NCI-H510A (cell line): Measurements from ENCODE around the gene RGS2.

Source experiments
- DNase-seq: peaks from one replicate; lab custom pipeline; 2025; lab: John Stamatoyannopoulos, UW

RGS2 gene

DNA sequence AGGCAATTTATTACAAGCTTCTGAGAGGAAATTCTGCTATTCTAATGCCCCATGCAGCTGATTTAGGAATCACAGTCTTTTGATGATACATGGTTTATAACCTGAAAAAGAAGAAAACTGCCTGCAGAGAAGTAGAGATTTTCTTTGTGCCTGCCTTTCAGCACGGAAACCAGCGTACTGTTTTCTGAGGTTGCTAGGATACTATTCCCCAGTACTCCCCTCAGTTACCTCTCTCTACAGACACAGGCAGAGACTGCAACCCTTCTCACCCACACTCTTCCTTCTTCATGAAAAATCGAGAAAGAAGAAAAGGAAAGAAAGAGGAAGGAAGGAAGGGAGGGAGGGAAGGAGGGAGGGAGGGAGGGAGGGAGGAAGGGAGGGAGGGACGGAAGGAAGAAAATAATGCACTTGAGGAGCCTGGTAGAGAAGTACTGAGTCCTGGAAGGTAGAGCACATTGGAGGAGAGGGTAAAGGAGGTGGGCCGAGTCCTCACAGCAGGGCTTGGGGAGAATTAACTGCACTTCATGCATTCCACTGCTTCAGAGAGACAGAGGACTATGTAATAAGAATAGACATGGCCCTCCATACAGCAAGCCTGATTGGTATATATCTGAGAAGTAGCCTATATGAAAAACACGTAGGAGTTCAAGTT, 21.9 kb downstream of the RGS2 start:
- DNase-seq = no peak

DNA sequence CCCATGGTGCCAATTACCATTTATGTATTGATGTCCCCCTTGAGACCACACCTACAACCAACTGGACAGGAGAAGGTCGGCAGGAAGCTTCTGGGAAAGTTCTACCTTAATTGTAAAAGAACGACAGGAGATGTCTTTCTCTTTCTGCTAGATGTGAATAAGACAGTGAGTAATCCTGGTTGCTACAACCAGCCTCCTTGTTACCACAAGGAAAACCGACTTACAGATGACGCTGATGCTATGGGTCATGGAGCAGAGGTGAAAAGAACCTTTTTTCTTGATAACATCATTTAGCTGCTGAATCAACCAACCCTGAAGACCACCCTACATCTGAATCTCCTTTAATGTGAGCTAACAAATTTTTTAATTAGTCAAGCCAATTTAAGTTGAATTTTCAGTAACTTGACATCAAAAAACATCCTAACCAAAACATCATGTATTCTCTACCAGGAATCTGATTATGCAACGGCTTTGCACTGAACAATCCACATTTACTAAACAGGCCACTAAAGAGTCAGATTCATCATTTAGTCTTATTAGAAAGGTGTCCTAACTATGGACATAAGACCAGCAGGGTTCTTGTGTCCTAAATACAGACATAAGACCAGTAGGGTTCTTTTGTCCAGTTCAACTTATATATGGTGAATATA, 23.0 kb downstream of the RGS2 start:
- no peak for DNase-seq

DNA sequence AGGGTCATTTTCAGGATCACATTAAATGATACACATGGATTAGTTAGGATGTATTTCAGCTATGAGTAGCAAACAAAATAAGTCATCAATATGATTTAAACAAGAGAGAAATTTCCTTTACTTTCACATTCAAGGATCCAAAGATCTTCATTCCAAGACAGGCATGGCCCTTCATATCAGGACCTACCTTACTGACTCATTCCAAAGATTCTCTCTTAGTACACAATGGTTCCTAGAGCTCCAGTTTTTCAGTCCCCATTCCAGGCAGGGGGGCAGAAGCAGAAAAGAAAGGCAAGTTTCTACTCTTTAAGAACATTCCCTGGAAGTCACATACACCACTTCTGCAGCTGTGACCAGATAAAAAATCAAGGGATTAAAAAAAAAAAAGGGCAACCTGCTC, 23.7 kb downstream of the RGS2 start:
- no peak for DNase-seq

DNA sequence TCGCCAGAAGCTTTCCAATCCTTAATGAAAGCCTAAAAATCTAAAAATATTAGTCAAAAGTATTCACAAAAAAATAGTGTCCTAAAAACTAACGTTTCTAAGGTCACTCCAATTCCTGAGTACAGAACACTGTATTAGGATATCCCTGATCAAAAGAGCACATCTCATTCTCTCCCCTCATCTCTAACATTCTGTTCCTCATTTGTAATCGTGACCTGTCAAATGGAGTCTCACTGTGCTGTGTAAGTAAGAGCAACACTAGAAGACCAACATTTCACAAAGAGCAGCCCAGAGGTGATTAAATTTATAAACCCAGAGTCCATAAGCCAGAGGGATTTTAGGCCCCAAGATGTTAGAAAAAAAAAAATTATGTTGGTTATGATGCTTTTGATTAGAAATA, 26.3 kb downstream of the RGS2 start:
- no peak for DNase-seq

DNA sequence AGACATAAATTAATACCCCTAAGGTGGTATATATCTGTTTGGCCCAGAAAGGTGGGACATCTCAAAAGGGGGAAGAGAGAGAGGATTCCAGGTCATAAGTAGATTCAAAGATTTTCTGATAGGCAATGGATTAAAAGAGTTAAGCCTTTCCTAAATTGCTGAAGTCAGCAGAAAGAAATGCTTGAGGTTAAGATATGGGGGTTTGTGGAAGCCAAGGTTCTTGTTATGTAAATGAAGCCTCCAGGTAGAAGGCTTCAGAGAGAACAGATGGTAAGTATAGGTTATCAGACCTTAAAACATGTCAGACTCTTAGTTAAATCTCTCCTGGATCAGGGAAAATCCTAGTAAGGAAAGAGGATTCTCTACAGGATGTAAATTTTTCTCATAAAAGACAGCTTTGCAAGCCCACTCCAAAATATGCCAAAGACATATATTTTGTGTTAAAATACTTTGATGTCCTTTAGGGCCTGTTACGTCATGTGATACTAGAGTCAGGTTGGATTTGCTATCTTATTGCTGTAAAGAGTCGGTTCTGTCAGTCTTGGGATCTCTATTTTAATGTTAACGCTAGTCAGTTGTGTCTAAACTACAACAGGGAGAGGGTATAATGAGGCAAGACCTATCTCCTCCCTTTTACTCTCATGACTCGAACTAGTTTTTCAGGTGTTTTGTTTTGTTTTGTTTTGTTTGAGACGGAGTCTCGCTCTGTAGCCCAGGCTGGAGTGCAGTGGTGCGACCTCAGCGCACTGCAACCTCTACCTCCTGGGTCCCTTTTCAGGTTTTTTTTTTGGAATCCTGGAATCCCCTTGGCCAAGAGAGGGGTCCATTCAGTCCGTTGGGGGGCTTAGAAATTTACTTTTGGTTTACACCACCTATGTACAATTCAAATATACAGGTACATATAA, 30.6 kb downstream of the RGS2 start:
- no peak for DNase-seq

DNA sequence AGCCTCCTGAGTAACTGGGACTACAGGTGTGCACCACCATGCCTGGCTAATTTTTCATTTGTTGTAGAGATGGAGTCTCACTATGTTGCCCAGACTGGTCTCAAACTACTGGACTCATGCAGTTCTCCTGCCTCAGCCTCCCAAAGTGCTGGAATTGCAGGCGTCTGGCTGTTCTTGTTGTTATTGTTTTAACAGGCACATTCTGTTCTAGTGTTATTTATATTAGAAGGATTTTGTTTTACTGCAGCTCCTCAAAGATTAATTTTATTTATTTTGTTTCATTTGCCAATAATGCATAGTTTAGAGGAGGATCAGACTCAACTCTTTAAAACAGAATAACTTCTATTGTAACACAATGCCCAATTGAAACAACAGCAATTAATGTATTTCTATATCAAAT, 35.5 kb downstream of the RGS2 start:
- DNase-seq = no peak

DNA sequence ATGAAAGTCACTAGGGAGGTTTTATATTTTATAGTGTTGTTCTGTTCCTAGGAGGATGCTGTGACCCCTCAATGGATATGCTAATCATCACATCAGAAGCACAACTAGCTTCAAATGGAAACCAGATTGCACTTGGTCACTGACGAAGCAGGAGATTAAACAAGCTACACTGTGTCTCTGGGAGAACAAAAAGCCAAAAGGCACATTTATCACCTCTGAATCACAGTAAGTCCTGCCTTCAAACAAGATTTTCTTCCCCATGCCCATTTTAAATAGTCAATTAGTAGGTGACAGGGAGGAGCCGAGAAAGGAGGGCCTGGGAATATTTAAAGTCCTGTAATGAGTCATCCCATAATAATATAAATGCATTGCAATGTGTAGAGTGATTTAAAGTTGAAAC, 38.1 kb downstream of the RGS2 start:
- no peak for DNase-seq

DNA sequence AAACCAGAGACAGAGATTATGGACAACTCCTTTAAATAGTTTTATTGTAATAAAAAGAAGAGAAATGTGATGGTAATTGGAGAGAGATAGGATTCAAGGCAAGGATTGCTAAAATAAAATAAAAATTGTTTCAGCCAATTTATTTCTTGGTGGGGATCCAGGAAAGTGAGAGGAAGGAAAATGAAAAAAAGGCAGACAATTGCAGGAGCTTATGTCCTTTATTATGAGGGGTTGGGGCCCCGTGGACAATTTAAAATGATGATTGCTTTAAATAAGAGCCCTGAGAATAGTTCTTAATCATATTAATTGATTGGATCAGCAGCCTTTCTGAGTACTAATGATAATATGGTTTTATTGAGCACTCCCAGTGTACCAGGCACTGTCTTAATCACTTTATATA, 40.2 kb downstream of the RGS2 start:
- no peak for DNase-seq

DNA sequence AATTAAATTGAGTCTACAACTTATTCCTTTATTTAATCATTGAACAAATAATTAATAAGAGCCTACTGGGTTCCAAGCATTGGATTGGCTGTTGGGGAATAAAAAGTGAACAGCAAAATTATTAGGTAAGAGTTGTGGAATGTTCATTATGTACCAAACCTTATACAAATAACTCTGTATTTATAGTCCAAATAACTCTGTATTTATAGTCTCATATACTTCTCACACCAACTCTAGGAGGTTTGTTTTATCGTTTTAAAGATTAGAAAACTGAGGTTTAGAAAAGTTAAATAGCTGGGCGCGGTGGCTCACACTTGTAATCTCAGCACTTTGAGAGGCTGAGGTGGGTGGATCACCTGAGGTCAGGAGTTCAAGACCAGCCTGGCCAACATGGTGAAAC, 40.6 kb downstream of the RGS2 start:
- no peak for DNase-seq

DNA sequence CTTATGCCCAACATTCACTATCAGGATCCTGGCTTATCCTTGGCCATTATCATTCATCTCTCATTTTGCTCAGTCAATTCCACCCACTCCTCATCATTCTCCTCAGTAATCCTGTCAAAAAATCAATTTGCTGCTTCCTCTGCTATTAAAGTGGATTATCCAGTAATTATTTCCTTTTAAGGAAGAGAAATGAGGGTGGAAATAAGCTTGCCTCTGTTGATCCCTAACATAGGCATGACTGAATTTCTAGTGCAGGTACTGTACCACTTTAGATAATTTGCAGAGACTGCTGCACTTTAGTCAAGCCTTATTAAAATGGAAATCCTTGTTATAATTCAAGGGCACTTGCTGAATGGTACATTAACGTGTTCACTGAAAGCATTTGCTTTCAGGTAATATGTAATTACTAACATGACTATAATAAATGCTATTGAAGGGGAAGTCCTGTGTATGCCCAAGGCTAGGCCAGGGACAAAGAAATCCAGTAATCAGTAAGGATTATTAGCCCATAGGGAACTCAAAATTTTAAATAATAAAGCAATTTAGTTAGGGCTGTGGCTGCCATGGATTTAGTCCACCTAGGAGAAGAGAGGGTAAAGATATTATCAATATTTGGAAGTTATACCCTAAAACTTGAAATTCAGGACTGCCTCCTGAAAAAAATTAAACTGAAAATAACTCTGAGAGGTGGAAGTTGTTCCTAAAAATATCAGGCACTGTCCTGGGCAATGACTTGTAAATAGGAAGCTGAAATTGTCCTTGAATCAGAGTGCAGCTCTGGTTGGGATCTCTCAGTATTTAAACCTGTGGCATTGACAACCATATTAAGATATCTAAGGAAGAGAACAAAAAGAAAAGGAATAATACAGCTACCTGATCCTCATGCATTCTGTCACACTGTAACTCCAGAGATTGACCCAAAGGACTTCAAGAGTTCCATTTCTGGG, 43.4 kb downstream of the RGS2 start:
- no peak for DNase-seq

DNA sequence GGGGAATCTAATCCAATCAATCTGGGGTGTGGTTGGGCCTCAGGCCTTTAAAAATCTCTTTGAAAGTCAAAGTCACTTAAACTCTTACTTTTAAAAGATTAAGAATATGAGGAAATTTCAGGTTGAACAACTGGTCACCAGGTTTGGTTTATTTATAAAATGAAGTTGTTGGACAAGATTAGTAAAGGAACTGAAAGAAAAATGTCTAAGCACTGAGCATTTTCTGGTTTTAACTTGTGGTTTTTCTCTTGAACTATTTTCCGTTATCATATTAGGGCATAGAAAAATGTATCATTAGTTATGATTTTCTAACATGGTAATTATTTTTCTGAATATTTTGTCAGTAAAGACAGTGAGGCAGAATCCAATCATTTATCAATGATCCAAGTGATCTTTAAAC, 49.6 kb downstream of the RGS2 start:
- DNase-seq = no peak

DNA sequence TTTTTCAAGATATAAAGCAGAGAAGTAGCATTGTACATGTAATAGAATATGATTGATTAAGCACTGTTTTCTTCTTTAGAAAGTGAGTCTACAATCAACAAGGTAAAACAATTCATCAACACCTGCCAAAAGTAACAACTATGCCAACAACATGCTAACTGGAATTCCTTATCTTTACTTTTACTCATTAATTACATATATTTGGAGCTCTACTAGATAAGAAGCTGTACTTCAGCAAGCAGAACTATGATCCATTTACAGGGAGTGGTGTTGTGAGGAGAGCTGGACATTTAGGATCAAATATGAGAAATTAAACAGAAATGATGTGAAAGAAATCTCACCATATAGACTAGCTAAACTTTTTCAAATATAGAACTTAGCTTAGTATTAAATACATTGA, 51.0 kb downstream of the RGS2 start:
- DNase-seq = no peak

DNA sequence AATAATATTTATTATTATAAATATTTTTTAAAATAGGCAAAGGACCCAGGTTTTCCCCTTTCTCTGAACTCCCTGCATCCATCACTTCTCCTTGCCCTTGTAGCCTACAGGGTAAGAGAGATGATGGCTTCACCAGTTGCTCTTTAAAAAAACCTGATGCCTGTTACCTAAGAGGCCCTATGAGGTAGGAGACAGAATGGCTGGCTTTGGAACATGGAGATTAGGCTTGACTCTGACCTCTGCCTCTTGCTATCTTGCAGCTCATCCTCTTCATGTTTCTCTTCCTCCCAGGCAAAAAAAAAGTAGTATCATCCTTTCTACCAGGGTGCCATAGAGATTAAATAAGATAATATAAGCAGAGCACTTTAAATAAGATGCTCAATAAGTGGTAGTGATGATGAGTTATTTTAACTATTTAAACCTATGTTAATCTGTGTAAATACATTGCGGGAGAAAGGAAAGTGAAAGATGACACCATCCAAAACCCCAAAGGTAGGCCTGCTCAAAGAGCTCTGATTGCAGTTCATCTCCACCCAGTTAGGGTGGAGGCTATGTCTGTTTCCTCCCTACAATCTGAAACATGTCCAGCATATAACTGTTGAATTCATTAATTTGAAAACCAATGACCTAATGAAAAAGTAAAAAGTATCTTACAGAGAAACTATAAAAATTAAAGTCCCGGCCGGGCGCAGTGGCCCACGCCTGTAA, 51.8 kb downstream of the RGS2 start:
- no peak for DNase-seq

DNA sequence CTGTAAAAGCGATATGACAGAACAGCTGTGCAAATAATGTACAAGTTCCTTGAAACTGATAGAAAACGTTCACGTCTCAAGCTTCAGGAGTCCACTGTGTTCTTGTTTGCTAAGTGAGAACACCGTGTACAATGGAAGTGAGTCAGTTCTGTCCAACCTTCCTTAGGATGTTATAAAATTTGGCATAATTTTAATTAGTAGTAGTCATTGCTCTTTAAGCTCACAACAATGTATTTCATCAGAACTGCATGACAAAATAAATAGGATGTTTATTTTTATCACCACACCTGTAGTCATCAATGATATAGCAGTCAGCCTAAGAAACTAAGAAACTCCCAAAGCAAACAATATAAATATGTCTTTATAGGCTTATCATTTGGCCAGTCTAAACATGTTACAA, 53.0 kb downstream of the RGS2 start:
- no peak for DNase-seq
